CD4-positive, alpha-beta T cell treated with Interleukin-17A for 4 hours (primary cell): Measurements from ENCODE around the gene HMGA1.

Experiments used
- DNase-seq: peaks from one replicate; pipeline ENCODE4 v3.0.0-alpha.2; 2020; ENCODE audit warnings: mixed read lengths

Gene HMGA1

DNA sequence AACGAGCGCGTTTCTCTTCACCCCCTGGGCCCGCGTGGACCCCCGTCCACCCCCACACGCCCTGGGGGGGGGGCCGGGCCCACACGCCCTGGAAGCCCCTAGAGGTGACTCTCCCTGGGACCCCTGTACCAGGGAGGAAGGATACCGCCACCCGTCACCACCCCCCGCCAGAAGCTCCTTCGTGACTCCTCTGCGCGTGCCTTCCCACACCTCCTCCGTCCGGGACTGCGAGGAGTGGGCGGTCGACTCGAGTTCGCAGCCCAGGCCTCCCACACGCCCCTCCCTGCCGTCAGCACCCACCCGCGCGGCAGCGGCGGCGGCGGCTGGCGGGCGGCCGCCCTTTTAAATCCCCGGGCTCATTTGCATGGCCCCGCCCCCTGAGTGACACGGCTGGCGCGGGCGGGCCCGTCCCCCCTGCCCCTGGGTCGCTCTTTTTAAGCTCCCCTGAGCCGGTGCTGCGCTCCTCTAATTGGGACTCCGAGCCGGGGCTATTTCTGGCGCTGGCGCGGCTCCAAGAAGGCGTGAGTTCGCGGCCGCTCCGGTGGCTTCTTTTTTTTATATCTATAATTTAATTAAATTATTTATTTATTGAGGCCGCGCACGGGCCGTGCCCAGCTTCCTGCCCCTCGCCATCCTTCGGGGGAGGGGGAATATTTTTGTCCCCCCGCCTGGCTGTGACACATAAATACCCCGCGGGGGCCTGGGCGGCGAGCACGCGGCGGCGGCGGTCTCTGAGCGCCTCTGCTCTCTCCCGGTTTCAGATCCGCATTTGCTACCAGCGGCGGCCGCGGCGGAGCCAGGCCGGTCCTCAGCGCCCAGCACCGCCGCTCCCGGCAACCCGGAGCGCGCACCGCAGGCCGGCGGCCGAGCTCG is at the start of gene HMGA1:
TSS of gene HMGA1 (plus strand) at position 431 of the 873 bp plus-strand sequence. CDS start 3,908 bp downstream, outside the sequence.
- DNase-seq = peak; percentile 95

DNA sequence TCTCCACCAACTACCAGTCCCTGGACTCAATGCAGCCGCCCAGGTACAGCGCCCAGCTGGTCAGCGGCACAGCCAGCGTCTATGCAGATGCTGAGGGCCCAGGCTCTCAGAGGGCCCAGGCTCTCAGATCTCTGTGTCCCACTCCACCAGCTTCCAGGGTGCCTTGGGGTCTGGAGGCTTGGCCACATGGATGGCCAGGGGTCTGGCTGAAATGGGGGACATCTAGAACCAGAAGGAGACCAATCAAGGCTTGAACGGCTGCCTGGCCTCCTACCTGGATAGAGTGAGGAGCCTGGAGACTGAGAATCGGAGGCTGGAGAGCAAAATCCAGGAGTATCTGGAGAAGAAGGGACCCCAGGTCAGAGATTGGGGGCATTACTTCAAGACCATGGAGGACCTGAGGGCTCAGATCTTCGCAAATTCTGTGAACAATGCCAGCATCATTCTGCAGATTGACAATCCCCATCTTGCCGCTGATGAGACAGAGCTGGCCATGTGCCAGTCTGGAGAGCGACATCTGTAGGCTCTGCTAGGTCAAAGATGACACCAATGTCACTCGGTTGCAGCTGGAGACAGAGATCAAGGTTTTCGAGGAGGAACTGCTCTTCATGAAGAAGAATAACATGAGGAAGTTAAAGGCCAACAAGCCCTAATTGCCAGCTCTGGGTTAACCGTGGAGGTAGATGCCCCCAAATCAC is 46.7 kb upstream of the HMGA1 start:
- peak; percentile 85 for DNase-seq

- DNase-seq = no peak
Measured at GRCh38 chr6:34190504-34191122, 46.1 kb upstream of the HMGA1 start.

GRCh38 chr6:34194772-34195171 is 41.9 kb upstream of the HMGA1 start:
- no peak for DNase-seq

GRCh38 chr6:34195726-34196115 is 41.0 kb upstream of the HMGA1 start:
- no peak for DNase-seq

- DNase-seq = peak; percentile 96
Measured at GRCh38 chr6:34196116-34196832, 40.4 kb upstream of the HMGA1 start.

DNA sequence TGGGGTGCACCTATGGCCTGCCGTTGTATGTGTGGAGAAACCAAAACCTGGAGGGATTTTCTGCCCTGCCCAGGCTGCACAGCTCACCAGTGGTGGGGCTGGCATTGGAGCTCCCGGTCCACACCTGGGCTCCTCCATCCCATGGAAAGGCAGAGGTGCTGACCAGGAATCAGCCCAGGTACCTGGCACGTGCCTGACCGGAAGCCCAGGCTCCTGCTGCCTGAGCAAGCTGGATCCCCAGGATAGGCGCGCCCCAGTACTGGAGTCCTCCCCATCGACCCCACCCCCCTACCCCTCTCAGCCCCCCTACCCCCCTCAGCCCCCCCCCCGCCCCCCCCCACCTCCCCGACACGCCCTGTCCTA is 39.9 kb upstream of the HMGA1 start:
- DNase-seq = no peak

GRCh38 chr6:34200340-34200971 is 36.2 kb upstream of the HMGA1 start:
- DNase-seq = no peak

GRCh38 chr6:34201455-34202107 is 35.1 kb upstream of the HMGA1 start:
- DNase-seq = no peak

DNA sequence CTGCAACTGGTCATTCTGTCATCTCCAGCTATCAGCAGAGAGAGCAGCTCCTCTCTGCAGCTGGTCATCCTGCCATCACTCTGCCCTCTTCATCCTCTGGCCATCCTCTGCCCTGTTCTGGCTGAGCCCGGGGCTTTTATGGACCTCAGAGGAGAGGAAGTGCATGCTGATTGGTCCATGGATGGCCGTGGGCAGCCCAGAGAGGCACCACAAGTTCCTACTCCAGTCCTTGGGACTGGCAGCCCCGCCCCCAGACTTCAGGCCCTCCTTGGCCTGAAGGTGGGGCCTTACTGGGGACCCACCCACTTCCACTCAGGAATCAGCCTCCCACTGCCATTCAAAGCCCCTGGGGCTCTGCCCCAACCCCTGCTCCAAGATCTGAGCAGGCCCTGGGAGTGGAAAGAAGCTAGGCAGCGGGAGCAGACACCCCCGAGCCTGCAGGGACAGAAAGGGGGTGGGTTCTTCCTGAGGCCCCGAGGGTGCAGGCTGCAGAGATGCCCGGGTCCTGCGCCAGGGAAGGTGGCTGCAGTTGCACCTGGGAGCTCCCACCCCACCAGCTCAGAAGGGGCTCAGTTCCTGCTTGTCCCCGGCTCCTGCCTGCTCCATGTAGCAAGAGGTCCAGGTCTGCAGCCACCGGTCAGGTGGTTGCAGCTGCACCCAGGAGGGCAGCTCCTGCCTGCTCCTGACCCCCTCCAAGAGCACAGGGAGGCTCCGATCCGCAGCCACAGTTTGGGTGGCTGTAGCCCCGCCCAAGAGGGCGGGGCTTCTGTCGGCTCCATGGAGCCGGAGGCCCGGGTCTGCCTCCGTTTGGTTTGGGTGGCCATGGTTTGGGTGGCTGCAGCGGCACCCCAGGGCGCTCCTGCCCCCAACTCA is 34.1 kb upstream of the HMGA1 start:
- DNase-seq = no peak

DNA sequence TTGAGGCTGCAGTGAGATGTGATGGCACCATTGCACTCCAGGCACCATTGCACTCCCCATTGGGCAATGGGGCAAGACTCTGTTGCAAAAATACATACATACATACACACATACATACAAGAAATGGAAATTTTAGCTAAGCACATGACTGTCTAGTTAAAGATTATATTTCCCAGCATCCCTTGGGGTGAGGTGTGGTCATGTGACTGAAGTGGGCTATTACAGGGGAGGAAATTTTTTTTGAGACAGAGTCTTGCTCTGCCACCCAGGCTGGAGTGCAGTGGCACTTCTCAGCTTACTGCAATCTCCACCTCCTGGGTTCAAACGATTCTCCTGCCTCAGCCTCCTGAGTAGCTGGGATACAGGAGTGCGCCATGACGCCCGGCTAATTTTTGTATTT is 32.0 kb upstream of the HMGA1 start:
- DNase-seq = no peak

- DNase-seq = no peak
Measured at GRCh38 chr6:34205466-34205865, 31.2 kb upstream of the HMGA1 start.

DNA sequence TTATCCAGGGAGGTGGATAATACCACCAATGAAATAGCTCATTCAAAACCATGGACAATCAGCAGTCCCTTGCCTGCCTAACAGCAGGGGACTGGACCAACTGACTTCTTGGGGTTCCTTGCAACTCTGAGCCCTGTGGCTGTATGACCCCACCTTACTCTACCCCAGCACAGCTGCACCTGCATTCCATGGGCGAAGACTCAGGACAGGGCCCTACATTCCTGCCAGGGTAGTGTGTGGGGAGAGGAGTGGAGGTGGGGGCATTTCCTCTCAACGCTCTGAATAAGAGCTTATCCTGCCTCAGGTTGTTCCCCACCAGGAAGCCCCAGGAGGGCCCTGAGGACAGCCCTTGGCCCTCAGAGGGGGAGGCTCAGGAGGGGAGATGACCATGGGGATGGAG is 30.8 kb upstream of the HMGA1 start:
- no peak for DNase-seq

GRCh38 chr6:34206726-34207125 is 29.9 kb upstream of the HMGA1 start:
- DNase-seq = no peak

DNA sequence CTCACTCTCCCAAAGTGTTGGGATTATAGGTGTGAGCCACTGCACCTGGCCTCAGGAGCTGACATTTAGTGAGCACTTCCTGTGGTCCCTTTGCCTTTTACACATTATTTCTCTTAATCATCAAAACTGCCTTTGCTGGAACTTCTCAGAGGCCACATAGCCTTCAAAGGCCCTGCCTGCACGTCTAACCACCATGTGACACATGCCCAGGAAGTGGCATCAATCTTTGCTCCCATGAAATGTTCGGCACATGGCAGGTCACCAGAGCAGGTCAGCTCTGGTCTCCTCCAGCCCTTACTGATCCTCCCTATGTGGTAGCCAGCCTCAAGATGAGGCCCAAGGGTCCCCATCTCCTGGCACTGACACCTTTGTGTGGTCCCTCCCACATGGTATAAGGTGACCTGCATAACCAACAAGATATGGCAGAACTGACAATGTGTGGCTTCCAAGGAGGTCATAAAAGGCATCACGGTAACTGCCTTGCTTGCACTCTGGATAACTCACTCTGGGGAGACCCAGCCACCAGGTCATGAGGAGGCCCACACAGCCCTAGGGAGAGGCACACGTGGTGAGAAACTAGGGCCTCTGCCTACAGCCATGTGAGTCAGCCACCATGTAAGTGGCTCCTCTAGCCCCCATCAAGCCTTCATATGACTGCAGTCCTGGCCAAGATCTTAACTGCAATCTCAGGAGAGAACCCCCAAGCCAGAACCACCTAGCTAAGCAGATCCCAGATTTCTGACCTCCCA is 28.8 kb upstream of the HMGA1 start:
- no peak for DNase-seq

DNA sequence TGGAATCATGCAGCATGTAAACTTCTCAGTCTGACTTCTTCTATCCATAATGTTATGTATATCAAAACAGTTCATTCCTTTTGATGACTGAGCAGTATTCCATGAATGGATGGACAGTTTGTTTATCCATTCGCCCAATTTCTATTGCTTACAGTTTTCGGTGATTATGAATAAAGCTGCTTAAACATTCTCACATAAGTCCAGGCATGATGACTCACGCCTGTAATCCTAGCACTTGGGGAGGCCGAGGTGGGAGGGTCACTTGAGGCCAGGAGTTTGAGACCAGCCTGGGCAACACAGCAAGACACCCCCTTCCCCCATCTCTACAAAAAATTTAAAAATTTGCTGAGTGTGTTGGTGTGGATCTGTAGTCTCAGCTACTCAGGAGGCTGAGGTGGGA is 22.9 kb upstream of the HMGA1 start:
- DNase-seq = no peak

- no peak for DNase-seq
Measured at GRCh38 chr6:34218691-34219090, 18.0 kb upstream of the HMGA1 start.

DNA sequence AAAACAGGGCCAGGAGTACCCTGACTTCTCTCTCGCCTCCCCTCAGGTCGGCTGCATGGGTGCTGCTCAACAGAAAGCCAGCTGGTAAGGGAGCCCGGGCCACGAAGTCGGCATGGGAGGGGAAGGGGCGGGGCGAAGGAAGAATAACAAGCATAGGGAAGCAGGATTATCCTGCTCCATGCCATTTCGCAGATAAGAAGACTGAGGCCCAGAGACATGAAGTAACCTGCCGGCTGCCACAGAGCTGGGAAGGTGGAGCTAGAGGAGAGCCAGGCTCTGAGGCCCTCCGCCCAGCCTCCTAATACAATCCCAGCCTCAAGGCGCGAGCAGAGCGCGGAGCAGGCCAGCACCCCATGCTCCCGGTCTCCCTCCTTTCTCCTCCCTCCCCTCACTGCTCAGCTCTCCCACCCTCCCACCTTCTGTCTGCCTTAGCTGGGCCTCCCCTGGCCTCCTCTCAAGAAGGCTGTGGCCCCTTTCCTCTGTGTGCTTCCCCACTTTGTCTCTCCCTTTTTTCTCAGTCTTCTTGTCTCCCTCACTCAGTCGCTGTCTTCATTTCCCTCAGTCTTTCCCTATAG is 13.2 kb upstream of the HMGA1 start:
- no peak for DNase-seq

DNA sequence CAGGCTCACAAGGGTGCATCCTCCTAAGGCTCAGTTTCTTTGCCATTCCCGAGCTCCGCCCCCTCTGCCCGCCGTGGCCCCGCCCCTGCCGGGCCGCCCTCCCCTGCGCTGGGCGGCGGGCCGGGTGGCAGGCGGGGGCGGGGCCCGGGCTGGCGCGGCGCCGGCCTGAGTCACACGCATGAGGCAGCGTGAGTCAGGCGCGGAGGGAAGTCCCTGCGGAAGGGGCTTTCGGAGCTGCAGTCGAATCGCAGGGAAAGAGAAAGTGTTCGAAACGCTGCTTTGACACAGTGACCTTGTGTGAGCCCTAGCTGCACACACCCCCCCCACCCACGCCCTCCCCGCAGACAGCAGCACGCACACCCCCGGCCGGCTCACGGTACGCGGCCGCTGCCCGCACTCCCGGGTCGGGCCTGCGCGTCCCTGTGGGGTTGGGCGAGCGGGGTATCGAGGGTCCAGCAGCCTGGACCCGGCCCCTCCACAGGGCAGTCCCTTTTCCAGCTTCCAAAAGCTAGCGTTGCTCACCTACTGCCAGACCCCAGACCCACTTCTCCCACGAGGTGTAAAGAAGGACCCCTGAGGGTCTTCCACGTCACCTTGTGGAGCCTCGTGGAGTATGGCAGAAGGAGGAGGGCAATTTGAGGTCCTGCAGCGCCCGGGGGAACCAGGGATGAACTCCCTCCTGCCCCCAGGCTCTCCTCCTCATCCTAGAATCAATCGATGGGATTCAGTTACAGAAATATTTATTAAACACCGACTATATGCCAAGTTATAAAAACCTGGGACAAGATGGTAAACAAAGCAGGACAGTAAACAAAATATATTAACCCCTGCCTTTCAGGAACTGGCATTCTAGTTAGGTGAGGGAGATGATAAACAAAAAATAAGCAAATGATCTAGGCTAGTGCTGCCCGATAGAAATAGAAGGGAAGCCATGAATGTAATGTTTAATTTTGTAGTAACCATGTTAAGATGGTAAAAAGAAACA is 12.4 kb upstream of the HMGA1 start:
- DNase-seq = peak; percentile 97
